NB4 (cell line): ENCODE data around the gene FARP1.

Source experiments
- CTCF ChIP-seq: IDR thresholded peaks from one replicate; pipeline ENCODE4 v1.5.1; 2012; ENCODE audit warnings: low read depth, low read length
- MYC ChIP-seq: IDR thresholded peaks from 2 replicates; pipeline ENCODE4 v1.6.1; 2011; ENCODE audit warnings: low read depth, low read length
- POLR2A ChIP-seq: IDR thresholded peaks from 2 replicates; pipeline ENCODE4 v1.6.1; 2011; ENCODE audit warnings: mild to moderate bottlenecking; ENCODE audit not compliant: insufficient read length; ENCODE audit errors: extremely low read depth
- TF ChIP-seq, protein P1 (sequence below): IDR thresholded peaks from 2 replicates; pipeline ENCODE4 v1.6.1; 2011; ENCODE audit warnings: low read depth, low read length

- TF ChIP-seq CTCF: no peak
- no peak for TF ChIP-seq POLR2A
- no peak for TF ChIP-seq MYC
- TF ChIP-seq, protein P1, sequence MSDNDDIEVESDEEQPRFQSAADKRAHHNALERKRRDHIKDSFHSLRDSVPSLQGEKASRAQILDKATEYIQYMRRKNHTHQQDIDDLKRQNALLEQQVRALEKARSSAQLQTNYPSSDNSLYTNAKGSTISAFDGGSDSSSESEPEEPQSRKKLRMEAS: no peak
Observed at GRCh38 chr13:98324105-98324504, 181.2 kb downstream of the FARP1 start.
